ENCODE data around the gene KLHL30.

Gene KLHL30

DNA sequence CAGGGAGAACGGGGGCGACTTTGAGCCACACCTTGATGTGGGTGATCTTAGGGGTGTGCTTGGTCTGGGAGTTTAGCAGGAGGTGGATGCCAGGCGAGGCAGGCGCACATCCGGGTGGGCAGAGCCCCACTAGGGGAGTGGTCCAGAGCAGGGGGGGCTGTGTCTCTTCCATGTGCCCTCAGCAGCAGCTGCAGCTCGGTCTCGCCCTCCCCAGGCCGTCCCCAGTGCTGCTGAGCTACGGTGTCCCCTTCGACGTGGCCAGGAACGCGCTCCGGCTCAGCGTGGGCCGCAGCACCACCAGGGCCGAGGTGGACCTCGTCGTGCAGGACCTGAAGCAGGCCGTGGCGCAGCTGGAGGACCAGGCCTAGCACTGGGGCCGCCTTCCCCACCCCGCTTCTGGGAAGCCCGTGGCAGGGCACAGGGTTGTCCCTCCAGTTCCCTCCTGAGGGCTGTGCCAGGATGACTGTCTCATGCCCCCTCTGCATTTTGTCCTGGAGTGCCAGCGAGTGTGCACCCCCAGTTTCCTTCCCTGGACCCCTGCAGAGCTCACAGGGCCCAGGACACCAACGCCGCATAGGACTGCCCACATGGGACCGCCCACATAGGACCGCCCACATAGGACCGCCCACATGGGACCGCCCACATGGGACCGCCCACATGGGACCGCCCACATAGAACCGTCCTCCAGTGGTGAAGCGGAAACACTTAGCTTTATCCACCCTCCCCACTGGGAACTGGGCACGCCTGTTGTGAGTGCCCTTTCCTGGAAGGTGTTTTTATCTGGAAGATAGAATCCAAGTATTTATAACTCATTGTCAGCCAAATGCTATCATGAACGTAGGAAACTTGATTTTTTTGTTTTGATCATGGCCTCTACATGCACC, 40.2 kb upstream of the KLHL30 start:
- H3K4me3 ChIP-seq (ENCODE audit: low read length) = no peak overlapping the region
- H3K4me1 ChIP-seq (ENCODE audit: control insufficient read depth, insufficient read depth, low read length) = no peaks in the 10 kb centered on the region
- no peaks in the 10 kb centered on the region for H3K27me3 ChIP-seq (ENCODE audit: control insufficient read depth, insufficient read depth, low read length)
- H3K27ac ChIP-seq (ENCODE audit: low read depth, low read length) = no peak overlapping the region
- no peak overlapping the region for H3K9ac ChIP-seq (ENCODE audit: low read length)
- H3K36me3 ChIP-seq (ENCODE audit: control insufficient read depth, insufficient read depth, low read length) = no peaks in the 10 kb centered on the region

DNA sequence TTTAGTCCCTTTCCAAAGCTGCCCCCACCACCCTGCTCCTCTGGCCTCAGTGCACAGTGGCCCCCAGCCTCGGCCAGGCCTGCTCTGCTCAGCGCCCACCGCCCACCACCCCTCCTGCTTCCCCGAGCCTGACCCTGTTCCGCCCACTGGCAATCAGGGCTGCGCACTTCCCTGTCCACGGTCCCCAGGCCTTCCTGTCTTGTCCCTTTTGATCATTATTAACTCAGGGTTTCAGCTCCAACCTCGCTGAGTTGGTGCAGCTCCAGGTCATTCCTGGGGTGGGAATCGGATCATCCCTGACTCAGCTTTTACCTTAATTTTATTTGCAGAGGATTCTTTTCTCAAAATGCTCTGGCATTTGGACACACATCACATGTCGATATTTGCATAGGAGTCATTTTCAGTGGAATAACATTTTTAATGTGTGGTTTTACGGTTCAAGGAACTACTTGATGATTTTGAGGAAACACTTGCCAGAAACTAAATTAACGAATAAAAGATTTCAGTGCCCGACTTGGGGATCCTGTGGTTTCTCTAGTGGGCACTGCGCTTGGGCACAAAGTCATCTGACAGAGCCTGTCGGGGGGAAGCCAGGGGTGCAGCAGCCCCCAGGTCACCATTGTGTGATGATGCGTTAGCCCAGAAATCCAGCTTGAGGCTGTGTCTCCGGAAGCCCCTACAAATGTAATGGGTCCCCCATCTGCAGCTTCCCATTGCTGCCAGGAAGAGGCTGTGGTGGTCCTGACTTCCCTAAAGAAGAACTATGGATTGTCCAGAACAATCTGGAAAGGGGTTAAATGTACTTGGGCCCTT, 39.4 kb upstream of the KLHL30 start:
- H3K4me3 ChIP-seq (ENCODE audit: low read length) = no peak overlapping the region
- no peaks in the 10 kb centered on the region for H3K4me1 ChIP-seq (ENCODE audit: control insufficient read depth, insufficient read depth, low read length)
- no peaks in the 10 kb centered on the region for H3K36me3 ChIP-seq (ENCODE audit: control insufficient read depth, insufficient read depth, low read length)
- H3K9ac ChIP-seq (ENCODE audit: low read length) = no peak overlapping the region
- H3K27ac ChIP-seq (ENCODE audit: low read depth, low read length) = no peak overlapping the region
- H3K27me3 ChIP-seq (ENCODE audit: control insufficient read depth, insufficient read depth, low read length) = no peaks in the 10 kb centered on the region

DNA sequence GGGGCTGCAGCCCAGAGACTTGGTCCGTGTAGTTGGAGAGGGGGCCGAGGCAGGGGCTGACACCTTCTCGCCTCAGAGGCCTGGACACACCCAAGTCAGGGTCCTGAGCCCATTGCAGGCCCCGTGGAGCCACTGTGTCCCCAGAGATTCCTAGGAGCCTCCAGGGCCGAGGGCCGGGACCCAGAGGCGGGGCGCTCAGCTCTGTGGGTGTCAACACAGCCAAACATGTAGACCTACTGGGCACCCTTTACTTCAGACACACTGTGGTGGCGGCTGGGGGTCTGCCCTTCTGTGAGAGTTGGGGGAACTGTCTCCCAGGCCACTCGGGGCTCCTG, 38.8 kb upstream of the KLHL30 start:
- Histone ChIP-seq H3K36me3 (ENCODE audit: control insufficient read depth, insufficient read depth, low read length) (no peaks in the 10 kb centered on the region), H3K4me3 (ENCODE audit: low read length) (no peak overlapping the region), H3K9ac (ENCODE audit: low read length) (no peak overlapping the region), H3K27me3 (ENCODE audit: control insufficient read depth, insufficient read depth, low read length) (no peaks in the 10 kb centered on the region), H3K4me1 (ENCODE audit: control insufficient read depth, insufficient read depth, low read length) (no peaks in the 10 kb centered on the region), H3K27ac (ENCODE audit: low read depth, low read length) (no peak overlapping the region)

DNA sequence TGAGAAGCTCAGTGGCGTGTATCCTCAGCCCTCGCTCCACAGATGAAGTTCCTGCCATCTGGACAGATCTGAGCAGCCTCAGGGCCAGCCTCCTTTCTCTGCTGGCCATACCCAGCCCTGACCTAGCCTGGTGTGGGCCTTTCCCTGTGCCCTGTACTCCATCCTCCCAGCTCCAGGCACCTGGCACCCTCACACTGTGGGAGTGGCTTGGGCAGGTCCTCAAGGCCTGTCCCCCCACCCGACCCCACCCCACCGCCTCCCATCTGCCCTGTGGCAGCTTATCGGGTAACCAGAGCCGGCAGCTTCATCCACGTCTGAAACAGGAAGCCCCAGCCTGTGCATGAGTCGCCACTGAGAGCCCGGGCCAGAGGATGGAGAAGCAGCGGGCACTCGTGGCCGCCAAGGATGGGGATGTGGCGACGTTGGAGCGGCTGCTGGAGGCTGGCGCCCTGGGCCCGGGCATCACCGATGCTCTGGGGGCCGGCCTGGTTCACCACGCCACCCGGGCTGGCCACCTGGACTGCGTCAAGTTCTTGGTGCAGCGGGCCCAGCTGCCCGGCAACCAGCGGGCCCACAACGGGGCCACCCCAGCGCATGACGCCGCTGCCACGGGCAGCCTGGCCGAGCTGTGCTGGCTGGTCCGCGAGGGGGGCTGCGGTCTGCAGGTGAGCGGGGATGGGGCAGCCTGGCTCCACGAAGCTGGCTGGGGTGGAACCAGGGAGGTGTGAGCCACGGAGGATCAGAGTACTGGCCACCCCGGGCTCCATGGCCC, 38.2 kb upstream of the KLHL30 start, which contains the start of gene ESPNL:
Gene ESPNL (plus strand): TSS at position 292 of the 772 bp plus-strand sequence. CDS start 80 bp downstream, at position 372.
- Histone ChIP-seq H3K4me3 (ENCODE audit: low read length) (no peak within 1 kb of the TSS), H3K4me1 (ENCODE audit: control insufficient read depth, insufficient read depth, low read length) (no peaks in the 10 kb centered on the region), H3K27me3 (ENCODE audit: control insufficient read depth, insufficient read depth, low read length) (no peaks in the 10 kb centered on the region), H3K9ac (ENCODE audit: low read length) (no peak within 1 kb of the TSS), H3K36me3 (ENCODE audit: control insufficient read depth, insufficient read depth, low read length) (no peaks in the 10 kb centered on the region), H3K27ac (ENCODE audit: low read depth, low read length) (no peak within 1 kb of the TSS)

DNA sequence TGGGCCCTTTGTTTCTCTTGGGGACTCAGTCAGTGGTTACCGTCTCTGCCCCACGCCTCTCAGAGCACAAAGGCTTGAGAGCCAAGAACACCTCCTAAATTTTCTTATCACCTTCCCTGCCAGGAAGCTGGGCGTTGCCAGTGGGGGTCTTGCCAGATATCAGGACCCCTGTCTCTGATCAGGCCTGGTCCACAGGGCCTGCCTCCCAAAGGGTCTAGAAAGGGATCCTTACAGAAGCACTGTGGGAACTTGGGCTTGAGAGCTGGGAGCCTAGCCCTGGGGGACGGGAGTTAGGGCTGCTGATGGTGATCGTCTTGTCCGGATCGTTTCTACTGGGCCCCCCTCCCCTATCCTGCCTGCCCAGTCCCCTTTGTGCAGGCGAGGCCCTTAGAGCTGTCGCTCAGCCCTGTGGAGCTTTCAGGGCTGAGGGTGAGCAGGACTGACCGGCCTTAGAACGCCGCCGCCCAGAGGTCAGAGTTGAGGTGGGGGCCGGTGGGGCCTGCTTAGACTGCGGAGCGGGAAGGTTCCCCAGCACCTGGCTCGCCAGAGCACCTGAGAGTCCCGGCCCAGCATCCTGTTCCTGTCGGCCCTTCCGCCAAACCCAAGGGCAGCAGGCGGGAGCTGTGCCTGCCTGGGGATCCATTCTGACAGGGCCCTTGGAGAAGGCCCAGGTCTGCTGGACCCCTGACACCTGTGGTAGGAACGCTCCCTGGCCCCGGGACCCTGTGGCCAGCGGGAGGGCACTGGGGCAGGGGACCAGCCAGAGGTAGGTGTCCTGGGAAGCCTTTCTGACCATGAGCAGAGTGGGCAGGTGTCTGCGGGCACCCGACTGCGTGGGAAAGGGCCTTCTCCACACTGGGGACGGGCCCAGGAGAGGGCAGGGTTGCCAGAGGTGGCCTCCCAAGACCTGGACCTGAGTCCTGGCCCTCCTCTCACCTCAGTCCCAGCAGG, 37.4 kb upstream of the KLHL30 start:
- Histone ChIP-seq H3K4me3 (ENCODE audit: low read length) (no peak overlapping the region), H3K27me3 (ENCODE audit: control insufficient read depth, insufficient read depth, low read length) (no peaks in the 10 kb centered on the region), H3K36me3 (ENCODE audit: control insufficient read depth, insufficient read depth, low read length) (no peaks in the 10 kb centered on the region), H3K27ac (ENCODE audit: low read depth, low read length) (no peak overlapping the region), H3K9ac (ENCODE audit: low read length) (no peak overlapping the region), H3K4me1 (ENCODE audit: control insufficient read depth, insufficient read depth, low read length) (no peaks in the 10 kb centered on the region)

DNA sequence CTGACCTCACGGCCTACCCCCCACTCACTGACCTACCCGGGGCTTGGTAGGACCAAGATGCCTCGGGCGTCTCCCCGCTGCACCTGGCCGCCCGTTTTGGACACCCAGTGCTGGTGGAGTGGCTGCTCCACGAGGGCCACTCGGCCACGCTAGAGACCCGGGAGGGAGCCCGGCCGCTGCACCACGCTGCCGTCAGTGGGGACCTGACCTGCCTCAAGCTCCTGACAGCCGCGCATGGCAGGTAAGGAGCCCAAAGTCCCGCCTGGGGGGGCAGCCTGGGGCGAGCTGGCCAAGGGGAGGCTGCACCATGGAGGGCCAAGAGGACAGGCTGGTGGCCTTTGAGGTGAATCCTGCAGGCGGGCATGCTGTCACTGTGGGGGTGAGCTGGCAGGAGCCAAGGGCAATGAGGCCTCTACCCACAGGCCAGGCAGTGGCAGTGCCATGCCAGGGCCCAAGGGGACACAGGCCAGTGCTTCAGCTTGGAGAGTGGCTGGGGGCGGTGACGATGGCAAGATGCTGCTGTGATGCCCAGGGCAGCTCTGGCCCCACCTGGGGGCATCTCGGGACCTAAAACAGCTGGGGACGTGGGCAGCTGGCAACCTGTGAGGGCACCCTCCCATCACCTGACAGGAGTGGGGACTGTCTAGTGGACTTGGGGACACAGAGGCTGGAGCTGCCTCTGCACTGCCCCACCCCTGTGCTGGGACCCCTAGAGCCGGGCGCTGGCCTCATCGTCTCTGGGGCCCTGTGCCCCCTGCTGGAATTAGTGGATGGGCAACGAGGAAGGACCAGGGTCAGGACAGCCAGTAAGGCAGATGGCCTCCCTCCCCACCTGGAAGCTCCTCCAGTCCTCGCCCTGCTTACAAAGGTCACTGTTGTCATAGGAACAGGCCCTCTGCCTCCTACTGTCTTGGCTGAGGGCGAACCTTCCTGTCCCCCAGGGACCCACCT, 36.3 kb upstream of the KLHL30 start:
- no peaks in the 10 kb centered on the region for H3K4me1 ChIP-seq (ENCODE audit: control insufficient read depth, insufficient read depth, low read length)
- H3K27ac ChIP-seq (ENCODE audit: low read depth, low read length) = no peak overlapping the region
- no peaks in the 10 kb centered on the region for H3K27me3 ChIP-seq (ENCODE audit: control insufficient read depth, insufficient read depth, low read length)
- H3K4me3 ChIP-seq (ENCODE audit: low read length) = no peak overlapping the region
- no peak overlapping the region for H3K9ac ChIP-seq (ENCODE audit: low read length)
- H3K36me3 ChIP-seq (ENCODE audit: control insufficient read depth, insufficient read depth, low read length) = no peaks in the 10 kb centered on the region

DNA sequence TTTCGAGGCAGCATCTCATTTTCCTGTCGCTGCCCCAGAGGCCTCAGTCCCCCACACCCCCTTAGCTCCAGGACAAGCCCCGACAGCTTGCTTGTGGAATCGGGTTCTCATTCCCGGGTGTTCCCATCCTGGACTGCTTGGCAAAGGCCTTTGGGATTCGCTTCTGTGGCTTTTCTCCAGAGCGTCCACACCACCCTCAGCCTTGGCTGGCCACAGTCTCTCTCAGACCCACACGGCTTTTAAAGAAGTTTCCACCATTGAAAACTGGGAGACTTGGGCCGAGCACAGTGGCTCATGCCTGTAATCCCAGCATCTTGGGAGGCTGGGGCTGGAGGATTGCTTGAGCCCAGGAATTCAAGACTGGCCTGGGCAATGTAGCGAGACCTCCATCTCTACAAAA, 35.6 kb upstream of the KLHL30 start:
- H3K27ac ChIP-seq (ENCODE audit: low read depth, low read length) = no peak overlapping the region
- no peak overlapping the region for H3K9ac ChIP-seq (ENCODE audit: low read length)
- H3K4me3 ChIP-seq (ENCODE audit: low read length) = no peak overlapping the region
- no peaks in the 10 kb centered on the region for H3K27me3 ChIP-seq (ENCODE audit: control insufficient read depth, insufficient read depth, low read length)
- no peaks in the 10 kb centered on the region for H3K4me1 ChIP-seq (ENCODE audit: control insufficient read depth, insufficient read depth, low read length)
- H3K36me3 ChIP-seq (ENCODE audit: control insufficient read depth, insufficient read depth, low read length) = no peaks in the 10 kb centered on the region

DNA sequence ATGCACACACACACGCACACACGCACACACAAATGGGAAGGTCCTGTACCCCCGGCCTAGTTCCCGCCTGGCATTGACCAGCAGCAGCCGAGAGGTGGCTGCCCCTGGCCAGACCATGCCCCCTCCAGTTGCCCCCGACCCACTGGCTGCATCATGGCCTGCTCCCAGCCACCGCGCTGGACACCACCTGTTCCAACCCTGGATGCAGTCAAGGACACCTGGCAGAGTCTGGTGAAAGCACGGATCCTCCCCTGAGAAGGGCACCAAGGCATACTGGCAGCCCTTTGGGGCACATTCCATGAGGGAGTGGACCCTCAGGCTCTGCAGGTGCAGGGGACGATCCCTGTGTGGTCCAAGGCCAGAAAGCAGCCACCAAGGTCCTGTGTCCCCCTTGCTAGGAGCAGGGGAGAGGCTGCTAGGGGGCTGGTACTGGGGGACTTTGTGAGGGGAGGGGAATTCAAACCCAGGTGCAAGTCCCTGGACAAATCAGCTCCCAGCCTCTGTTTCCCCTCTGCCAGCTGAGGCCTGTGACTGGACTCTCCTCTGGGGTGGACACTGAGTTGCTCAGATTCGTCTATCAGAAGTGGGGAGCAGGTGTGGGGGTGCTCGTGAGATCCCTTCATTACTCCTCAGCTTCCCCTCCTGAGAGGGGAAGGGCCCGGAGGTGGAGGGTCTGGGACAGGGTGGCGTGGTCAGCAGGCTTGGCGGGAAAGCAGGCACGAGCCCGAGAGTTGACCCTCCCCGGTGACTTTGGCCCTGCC, 34.8 kb upstream of the KLHL30 start:
- H3K4me1 ChIP-seq (ENCODE audit: control insufficient read depth, insufficient read depth, low read length) = no peaks in the 10 kb centered on the region
- H3K4me3 ChIP-seq (ENCODE audit: low read length) = no peak overlapping the region
- no peak overlapping the region for H3K27ac ChIP-seq (ENCODE audit: low read depth, low read length)
- no peaks in the 10 kb centered on the region for H3K36me3 ChIP-seq (ENCODE audit: control insufficient read depth, insufficient read depth, low read length)
- no peaks in the 10 kb centered on the region for H3K27me3 ChIP-seq (ENCODE audit: control insufficient read depth, insufficient read depth, low read length)
- H3K9ac ChIP-seq (ENCODE audit: low read length) = no peak overlapping the region

DNA sequence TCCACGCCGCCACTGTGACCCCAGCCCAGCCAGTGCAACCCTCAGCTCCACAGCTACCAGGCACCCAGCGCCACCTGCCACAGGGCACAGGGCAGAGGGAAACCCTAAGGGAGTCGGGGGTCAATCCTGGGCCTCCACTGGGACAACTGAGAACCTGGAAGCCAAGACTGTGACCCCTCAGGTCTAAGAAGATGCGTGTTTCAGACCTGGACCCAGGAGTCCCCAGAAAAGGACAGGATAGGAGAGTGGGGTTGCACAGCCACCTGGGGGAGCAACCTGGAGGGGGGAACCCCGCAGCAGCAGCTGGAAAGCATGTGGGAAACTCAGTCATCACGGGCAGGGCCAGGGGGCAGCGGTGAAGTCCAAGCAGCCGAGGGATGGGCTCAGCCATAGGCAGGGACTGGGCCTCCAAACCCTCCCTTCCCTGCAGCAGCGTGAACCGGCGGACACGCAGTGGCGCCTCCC, 34.2 kb upstream of the KLHL30 start:
- no peaks in the 10 kb centered on the region for H3K27me3 ChIP-seq (ENCODE audit: control insufficient read depth, insufficient read depth, low read length)
- H3K9ac ChIP-seq (ENCODE audit: low read length) = no peak overlapping the region
- H3K4me3 ChIP-seq (ENCODE audit: low read length) = no peak overlapping the region
- H3K4me1 ChIP-seq (ENCODE audit: control insufficient read depth, insufficient read depth, low read length) = no peaks in the 10 kb centered on the region
- H3K27ac ChIP-seq (ENCODE audit: low read depth, low read length) = no peak overlapping the region
- no peaks in the 10 kb centered on the region for H3K36me3 ChIP-seq (ENCODE audit: control insufficient read depth, insufficient read depth, low read length)

DNA sequence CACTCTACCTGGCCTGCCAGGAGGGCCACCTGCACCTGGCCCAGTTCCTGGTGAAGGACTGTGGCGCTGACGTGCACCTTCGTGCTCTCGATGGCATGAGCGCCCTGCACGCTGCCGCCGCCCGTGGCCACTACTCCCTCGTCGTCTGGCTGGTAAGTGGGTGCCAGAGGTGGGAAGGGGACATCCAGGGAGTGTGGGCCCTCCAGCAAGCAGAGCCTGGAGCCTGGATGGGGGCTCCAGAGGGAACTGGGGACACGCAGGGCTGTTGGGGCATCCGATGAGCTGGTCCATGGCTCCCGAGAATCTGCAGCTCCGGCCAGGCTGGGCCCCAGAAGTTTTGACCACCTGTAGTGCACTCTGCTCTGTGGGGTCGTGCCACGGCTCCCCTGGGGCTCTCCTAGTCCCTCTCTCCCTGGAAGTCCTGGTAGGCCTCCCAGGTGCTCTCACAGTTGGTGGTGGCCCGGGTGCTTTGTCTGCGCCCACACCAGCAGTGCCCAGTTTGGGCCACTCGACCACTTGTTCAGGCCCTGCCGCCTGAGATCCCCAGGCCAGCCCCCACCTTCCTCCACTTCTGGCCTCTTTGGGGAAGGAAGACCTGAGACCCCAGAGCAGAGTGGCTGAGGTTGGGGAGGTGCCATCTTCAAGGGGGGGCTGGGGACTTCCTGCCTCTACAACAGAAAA, 33.6 kb upstream of the KLHL30 start:
- Histone ChIP-seq H3K36me3 (ENCODE audit: control insufficient read depth, insufficient read depth, low read length) (no peaks in the 10 kb centered on the region), H3K27ac (ENCODE audit: low read depth, low read length) (no peak overlapping the region), H3K4me1 (ENCODE audit: control insufficient read depth, insufficient read depth, low read length) (no peaks in the 10 kb centered on the region), H3K9ac (ENCODE audit: low read length) (no peak overlapping the region), H3K4me3 (ENCODE audit: low read length) (no peak overlapping the region), H3K27me3 (ENCODE audit: control insufficient read depth, insufficient read depth, low read length) (no peaks in the 10 kb centered on the region)
